Neuronal stem cell (in vitro differentiated cells): ENCODE measurements around the gene SSUH2.

ENCODE experiments used
- DNase-seq: peaks from one replicate; pipeline ENCODE4 v3.0.0-alpha.2; 2013; ENCODE audit warnings: low spot score
- H2AFZ ChIP-seq: one replicate; pipeline ENCODE4 v1.6.1; 2013; ENCODE audit warnings: mild to moderate bottlenecking, low read length, inconsistent platforms
- H2AK5ac ChIP-seq: 2 replicates; pipeline ENCODE4 v1.6.1; 2013; ENCODE audit warnings: low read depth, mild to moderate bottlenecking, inconsistent platforms, low read length, moderate library complexity, mixed read lengths
- H2BK120ac ChIP-seq: 2 replicates; pipeline ENCODE4 v1.6.1; 2013; ENCODE audit warnings: low read depth, mild to moderate bottlenecking, inconsistent platforms, low read length, moderate library complexity, mixed read lengths
- H2BK12ac ChIP-seq: one replicate; pipeline ENCODE4 v1.6.1; 2013; ENCODE audit warnings: low read length, inconsistent platforms
- H2BK15ac ChIP-seq: 2 replicates; pipeline ENCODE4 v1.6.1; 2013; ENCODE audit warnings: mild to moderate bottlenecking, low read length, inconsistent platforms, mixed read lengths
- H2BK5ac ChIP-seq: one replicate; pipeline ENCODE4 v1.6.1; 2013; ENCODE audit warnings: inconsistent platforms, mild to moderate bottlenecking, low read length, moderate library complexity
- H3K14ac ChIP-seq: one replicate; pipeline ENCODE4 v1.6.1; 2013; ENCODE audit warnings: low read length, inconsistent platforms
- H3K18ac ChIP-seq: 2 replicates; pipeline ENCODE4 v1.6.1; 2013; ENCODE audit warnings: low read length, inconsistent platforms
- H3K23ac ChIP-seq: 2 replicates; pipeline ENCODE4 v1.6.1; 2013; ENCODE audit warnings: low read depth, mild to moderate bottlenecking, mixed read lengths, low read length, inconsistent platforms; ENCODE audit not compliant: poor library complexity
- H3K27ac ChIP-seq: replicated peaks from 3 replicates; pipeline ENCODE4 v1.5.1; 2013; ENCODE audit warnings: low read length, inconsistent platforms
- H3K27me3 ChIP-seq, 3 experiments: 2 replicates each; pipeline ENCODE4 v1.6.1; 2013; ENCODE audit warnings: low read length in 3 of 3, mild to moderate bottlenecking in 2 of 3, inconsistent platforms in 1 of 3, low read depth in 1 of 3, mixed read lengths in 1 of 3, moderate library complexity in 1 of 3; ENCODE audit not compliant: control insufficient read depth in 3 of 3, insufficient read depth in 3 of 3
- H3K36me3 ChIP-seq, 2 donors: replicated peaks in 1 of 2; 2 replicates each; pipeline ENCODE4 v1.6.1; 2013; ENCODE audit warnings: low read length in 2 of 2; ENCODE audit not compliant: control insufficient read depth in 2 of 2, insufficient read depth in 2 of 2
- H3K4ac ChIP-seq: 2 replicates; pipeline ENCODE4 v1.6.1; 2013; ENCODE audit warnings: inconsistent platforms, mild to moderate bottlenecking, low read length, moderate library complexity
- H3K4me1 ChIP-seq, 2 donors: 1 replicate in 1 of 2; 2 replicates in 1 of 2; pipeline ENCODE4 v1.6.1; 2013; ENCODE audit warnings: low read length in 2 of 2, low read depth in 1 of 2; ENCODE audit not compliant: control insufficient read depth in 2 of 2, insufficient read depth in 1 of 2
- H3K4me2 ChIP-seq: one replicate; pipeline ENCODE4 v1.6.1; 2013; ENCODE audit warnings: mild to moderate bottlenecking, low read length, inconsistent platforms; ENCODE audit not compliant: insufficient read depth, poor library complexity, severe bottlenecking
- H3K4me3 ChIP-seq, 2 donors: 2 replicates each; pipeline ENCODE4 v1.5.1; 2013; ENCODE audit warnings: low read length in 2 of 2, mild to moderate bottlenecking in 2 of 2, inconsistent platforms in 1 of 2, moderate library complexity in 1 of 2
- H3K79me1 ChIP-seq: one replicate; pipeline ENCODE4 v1.6.1; 2013; ENCODE audit warnings: low read depth, mild to moderate bottlenecking, inconsistent platforms, low read length, moderate library complexity
- H3K9ac ChIP-seq: one replicate; pipeline ENCODE4 v1.6.1; 2013; ENCODE audit warnings: mild to moderate bottlenecking, low read depth, low read length, inconsistent platforms; ENCODE audit not compliant: poor library complexity
- H3K9me3 ChIP-seq, 2 donors: replicated peaks in 1 of 2; 2 replicates each; pipeline versions ENCODE3 to v1.6.1; 2013; ENCODE audit warnings: low read length in 2 of 2, mild to moderate bottlenecking in 2 of 2, inconsistent platforms in 1 of 2, low read depth in 1 of 2, mixed read lengths in 1 of 2, moderate library complexity in 1 of 2; ENCODE audit not compliant: control insufficient read depth in 2 of 2, insufficient read depth in 1 of 2
- H4K8ac ChIP-seq: one replicate; pipeline ENCODE4 v1.6.1; 2013; ENCODE audit warnings: low read depth, mild to moderate bottlenecking, inconsistent platforms, low read length, moderate library complexity
- H4K91ac ChIP-seq: one replicate; pipeline ENCODE4 v1.6.1; 2013; ENCODE audit warnings: low read length, low read depth, mild to moderate bottlenecking, inconsistent platforms; ENCODE audit not compliant: poor library complexity
- WGBS, 2 donors: extraction: QIAGEN DNeasy Blood & Tissue Kit; methylation state at CpG; one replicate each; pipeline ENCODE4 v1.1.7; 2013; ENCODE audit warnings: missing lambda C conversion rate in 2 of 2, mixed read lengths in 1 of 2; ENCODE audit not compliant: insufficient read length in 2 of 2, insufficient replicate concordance in 1 of 2; ENCODE audit errors: extremely low coverage in 2 of 2; 5-methylcytosine and 5-hydroxymethylcytosine counted together

Gene SSUH2

DNA sequence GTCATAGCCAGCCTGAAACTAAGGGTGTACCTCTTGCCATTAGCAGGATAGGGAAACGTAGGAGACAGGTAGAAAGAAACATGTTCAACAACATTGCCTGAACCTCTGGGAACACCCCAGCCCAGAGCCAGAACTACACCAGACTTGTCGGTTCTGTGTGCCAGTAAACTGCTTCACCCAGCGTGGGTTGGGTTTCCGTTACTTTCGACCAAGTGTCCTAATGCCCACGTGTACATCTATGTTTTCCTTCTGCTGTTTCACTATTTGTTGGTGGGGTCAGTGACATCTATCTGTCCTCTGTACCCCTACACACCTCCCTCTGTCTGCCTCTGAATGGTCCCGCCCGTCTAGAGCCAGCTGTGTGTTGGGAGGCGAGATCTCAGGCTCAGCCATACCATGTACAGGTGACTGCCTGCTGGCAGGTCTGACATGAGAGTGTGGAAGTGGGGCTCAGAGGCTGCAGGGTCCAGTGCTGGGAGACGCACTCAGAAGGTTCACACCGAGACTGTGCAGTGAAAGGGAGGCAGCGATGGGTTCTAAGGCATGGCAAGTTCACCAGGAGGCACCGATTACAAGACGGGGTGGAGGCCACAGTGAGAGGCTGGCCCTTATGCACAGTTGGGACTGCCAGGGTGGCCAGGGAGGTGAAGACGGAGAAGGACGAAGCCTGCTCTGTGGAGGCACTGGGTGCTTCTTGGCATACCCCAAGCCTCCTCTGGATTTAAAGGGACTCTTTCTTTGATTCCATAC is 36.4 kb downstream of the SSUH2 start:
- Histone ChIP-seq H3K4ac (no peak overlapping the region), H2BK5ac (peak overlapping the region; percentile 15), H3K4me3 (no peak overlapping the region), H3K27ac (no peak overlapping the region), H3K9ac (no peak overlapping the region), H3K14ac (no peak overlapping the region), H2AFZ (peak overlapping the region; percentile 65), H2BK15ac (peak overlapping the region; percentile 57), H3K4me1 (peaks cover 2 to 11% of the 10 kb centered on the region in 2 donors), H2BK12ac (peak overlapping the region; percentile 35), H4K8ac (no peak overlapping the region), H3K18ac (peak overlapping the region; percentile 86), H2BK120ac (no peak overlapping the region), H2AK5ac (peak overlapping the region; percentile 85), H3K27me3 (no peaks in the 10 kb centered on the region), H3K9me3 (peaks cover 2 to 11% of the 10 kb centered on the region in 2 donors), H3K36me3 (no peaks in the 10 kb centered on the region), H3K23ac (peak overlapping the region; percentile 76), H3K4me2 (no peak overlapping the region), H3K79me1 (no peaks in the 10 kb centered on the region), H4K91ac (no peak overlapping the region)
- DNase-seq: no peak
- no CpG with 5 or more reads among the region's 16 CpGs for WGBS, 2 donors

DNA sequence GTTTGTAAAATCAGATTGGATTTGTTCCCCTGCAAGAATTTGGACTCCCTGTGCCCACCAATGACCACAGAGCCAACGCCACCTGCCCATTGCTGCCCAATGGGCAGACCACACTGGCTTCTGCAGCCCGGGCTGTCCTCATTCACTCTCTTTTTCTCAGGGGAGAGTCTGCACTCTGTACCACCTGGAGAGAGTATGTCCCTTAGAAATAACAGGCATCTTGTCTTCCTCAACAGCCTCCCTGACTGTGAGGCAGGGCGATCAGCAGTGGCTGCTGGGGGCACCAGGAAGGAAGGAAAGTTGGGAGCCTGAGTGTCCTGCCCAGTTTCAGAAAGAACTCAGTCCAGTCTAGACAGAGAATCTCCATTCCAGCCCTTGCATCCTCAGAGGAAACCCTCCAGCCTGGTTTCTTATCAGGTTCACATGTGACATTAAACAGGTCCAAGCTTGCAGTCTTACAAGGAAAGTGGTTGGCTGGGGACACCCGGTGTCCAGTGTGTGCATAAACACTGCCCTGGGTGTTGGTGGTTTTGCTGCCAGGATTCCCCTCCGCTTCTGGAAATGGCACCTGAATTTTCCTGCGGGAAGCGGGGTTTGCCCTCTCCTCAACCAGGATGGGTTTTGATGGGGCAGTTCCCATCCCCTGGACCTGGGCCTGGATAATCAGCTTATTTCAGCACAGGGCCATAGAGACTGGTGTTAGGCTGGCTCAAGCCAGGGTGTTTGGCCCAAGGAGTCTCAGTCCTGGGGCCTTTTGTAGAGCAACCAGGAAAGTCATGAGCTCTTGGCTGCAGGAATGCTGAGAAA is 37.2 kb downstream of the SSUH2 start:
- WGBS, 2 donors: no CpG with 5 or more reads among the region's 7 CpGs
- no peak overlapping the region for H3K23ac ChIP-seq

DNA sequence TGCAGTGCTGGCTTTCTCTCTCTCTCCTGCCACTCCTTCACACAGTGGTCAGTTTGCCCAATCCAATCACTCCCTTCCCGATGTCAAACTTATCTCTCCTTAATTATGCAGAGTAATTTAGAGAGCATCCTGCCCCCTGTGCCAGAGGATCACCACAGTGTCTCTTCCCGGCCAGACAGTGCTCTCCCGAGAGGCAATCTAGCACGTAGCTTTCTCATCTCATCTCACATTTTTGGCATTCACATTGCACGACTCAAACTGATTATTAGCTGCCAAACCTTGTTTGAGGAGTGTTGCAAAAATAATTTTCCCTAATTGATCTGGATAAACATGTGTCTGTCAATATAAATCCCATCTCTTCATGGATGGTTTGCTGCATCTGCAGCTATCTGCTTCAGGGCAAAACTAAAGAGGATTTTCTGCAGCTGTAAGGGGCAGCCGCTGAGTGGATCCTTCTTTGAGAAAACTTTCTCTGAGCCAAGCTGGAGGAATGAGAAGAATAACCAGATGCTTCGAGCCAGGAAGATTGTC is 37.8 kb downstream of the SSUH2 start:
- Histone ChIP-seq H3K27ac (no peak overlapping the region), H4K91ac (no peak overlapping the region), H3K4ac (no peak overlapping the region), H3K27me3 (no peaks in the 10 kb centered on the region), H3K79me1 (no peaks in the 10 kb centered on the region), H3K4me1 (peaks cover 2 to 11% of the 10 kb centered on the region in 2 donors), H2BK120ac (no peak overlapping the region), H2AFZ (peak overlapping the region; percentile 63), H2BK12ac (no peak overlapping the region), H2BK5ac (no peak overlapping the region), H3K9me3 (peaks cover 2 to 11% of the 10 kb centered on the region in 2 donors), H3K9ac (no peak overlapping the region), H3K4me3 (no peak overlapping the region), H2AK5ac (no peak overlapping the region), H3K14ac (no peak overlapping the region), H3K18ac (peak overlapping the region; percentile 5), H4K8ac (no peak overlapping the region), H2BK15ac (no peak overlapping the region), H3K23ac (no peak overlapping the region), H3K4me2 (no peak overlapping the region), H3K36me3 (no peaks in the 10 kb centered on the region)
- no CpG with 5 or more reads among the region's 7 CpGs for WGBS, 2 donors
- DNase-seq: no peak

More for the DNA sequence above, 37.2 kb downstream of the SSUH2 start:
- Histone ChIP-seq H3K9ac (no peak overlapping the region), H3K18ac (peak overlapping the region; percentile 20), H4K8ac (no peak overlapping the region), H3K4me1 (peaks cover 2 to 11% of the 10 kb centered on the region in 2 donors), H2BK5ac (peak overlapping the region; percentile 15), H3K36me3 (no peaks in the 10 kb centered on the region), H3K9me3 (peaks cover 2 to 11% of the 10 kb centered on the region in 2 donors), H2BK15ac (peak overlapping the region; percentile 57), H3K79me1 (no peaks in the 10 kb centered on the region), H2BK120ac (no peak overlapping the region), H3K27ac (no peak overlapping the region), H2AK5ac (peak overlapping the region; percentile 85), H2BK12ac (no peak overlapping the region), H3K4me2 (no peak overlapping the region), H3K4me3 (no peak overlapping the region), H4K91ac (no peak overlapping the region), H3K14ac (no peak overlapping the region), H3K27me3 (no peaks in the 10 kb centered on the region), H3K4ac (no peak overlapping the region), H2AFZ (peak overlapping the region; percentile 65)
- peak; percentile 46 for DNase-seq

DNA sequence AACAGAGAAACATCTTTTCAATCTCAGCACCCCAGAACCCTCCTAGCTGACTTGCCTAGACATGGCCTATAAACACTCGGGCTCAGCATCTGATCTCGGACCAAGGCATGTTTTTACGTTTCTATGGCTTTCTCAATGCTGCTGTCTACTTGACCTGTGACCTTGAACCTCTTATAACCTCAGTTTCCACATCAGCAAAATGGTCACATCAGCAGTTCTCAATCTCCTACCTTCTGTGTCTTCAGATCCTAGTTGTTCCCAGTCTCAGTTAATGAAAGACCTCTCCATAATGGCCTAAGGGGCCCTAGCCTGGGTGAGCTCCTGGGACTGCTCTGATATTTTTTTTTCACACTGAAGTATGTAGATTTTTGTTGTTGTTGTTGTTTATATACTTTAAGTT is 39.6 kb downstream of the SSUH2 start:
- Histone ChIP-seq H3K9ac (no peak overlapping the region), H3K9me3 (peaks cover 0 to 5% of the 10 kb centered on the region in 2 donors), H2BK15ac (no peak overlapping the region), H4K91ac (no peak overlapping the region), H3K4me3 (no peak overlapping the region), H3K23ac (no peak overlapping the region), H3K27me3 (no peaks in the 10 kb centered on the region), H2BK12ac (no peak overlapping the region), H2AFZ (no peak overlapping the region), H3K14ac (no peak overlapping the region), H3K36me3 (no peaks in the 10 kb centered on the region), H2AK5ac (no peak overlapping the region), H3K4ac (no peak overlapping the region), H3K27ac (no peak overlapping the region), H3K18ac (no peak overlapping the region), H4K8ac (no peak overlapping the region), H3K79me1 (no peaks in the 10 kb centered on the region), H2BK120ac (no peak overlapping the region), H3K4me1 (peaks cover 2 to 9% of the 10 kb centered on the region in 2 donors), H3K4me2 (no peak overlapping the region), H2BK5ac (no peak overlapping the region)
- no peak for DNase-seq
- WGBS, 2 donors: no CpG with 5 or more reads among the region's 3 CpGs
